D721Med (cell line): Measurements from ENCODE around the gene TSSK2.

ENCODE experiments used
- DNase-seq: peaks from one replicate; pipeline ENCODE4 v3.0.0; 2011; ENCODE audit warnings: low spot score; ENCODE audit not compliant: insufficient read length
- FAIRE-seq: peaks from 2 replicates; lab custom pipeline; 2011; peaks lifted over from hg19 to GRCh38; lab: Jason Lieb, UNC
- TF ChIP-seq, protein P1 (sequence below): IDR thresholded peaks from 2 replicates; pipeline ENCODE4 v1.5.1; 2012; ENCODE audit warnings: mild to moderate bottlenecking, control low read depth; ENCODE audit not compliant: insufficient read depth; ENCODE audit errors: missing control alignments

TSSK2 gene

DNA sequence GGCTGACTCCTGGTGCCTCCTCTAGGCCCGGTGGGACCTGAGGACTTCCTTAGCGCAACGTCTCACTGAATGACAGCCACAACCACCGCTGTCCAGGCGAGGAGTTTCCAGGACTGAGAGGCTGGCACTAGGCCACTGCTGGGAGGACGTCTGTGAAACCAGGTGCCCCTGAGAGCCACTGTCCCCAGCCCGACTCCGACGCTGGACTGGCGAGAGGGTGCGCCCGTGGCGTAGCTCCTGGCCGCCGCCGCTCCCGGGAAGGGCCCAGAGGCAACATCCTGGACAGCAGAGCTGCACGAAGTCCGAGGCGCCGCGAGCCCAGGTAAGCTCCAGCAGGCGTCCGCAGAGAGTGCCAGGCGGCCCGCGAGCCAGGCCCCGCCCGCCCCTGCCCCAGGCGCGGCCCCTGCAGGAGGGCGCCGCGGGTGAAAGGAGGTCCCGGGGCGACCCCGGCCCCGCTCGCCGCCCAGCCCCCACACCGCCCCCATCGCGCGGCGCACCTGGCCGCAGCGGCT is 9.4 kb upstream of the TSSK2 start:
- DNase-seq (no peak), FAIRE-seq (no peak)
- TF ChIP-seq, protein P1, sequence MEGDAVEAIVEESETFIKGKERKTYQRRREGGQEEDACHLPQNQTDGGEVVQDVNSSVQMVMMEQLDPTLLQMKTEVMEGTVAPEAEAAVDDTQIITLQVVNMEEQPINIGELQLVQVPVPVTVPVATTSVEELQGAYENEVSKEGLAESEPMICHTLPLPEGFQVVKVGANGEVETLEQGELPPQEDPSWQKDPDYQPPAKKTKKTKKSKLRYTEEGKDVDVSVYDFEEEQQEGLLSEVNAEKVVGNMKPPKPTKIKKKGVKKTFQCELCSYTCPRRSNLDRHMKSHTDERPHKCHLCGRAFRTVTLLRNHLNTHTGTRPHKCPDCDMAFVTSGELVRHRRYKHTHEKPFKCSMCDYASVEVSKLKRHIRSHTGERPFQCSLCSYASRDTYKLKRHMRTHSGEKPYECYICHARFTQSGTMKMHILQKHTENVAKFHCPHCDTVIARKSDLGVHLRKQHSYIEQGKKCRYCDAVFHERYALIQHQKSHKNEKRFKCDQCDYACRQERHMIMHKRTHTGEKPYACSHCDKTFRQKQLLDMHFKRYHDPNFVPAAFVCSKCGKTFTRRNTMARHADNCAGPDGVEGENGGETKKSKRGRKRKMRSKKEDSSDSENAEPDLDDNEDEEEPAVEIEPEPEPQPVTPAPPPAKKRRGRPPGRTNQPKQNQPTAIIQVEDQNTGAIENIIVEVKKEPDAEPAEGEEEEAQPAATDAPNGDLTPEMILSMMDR, result no peak

DNA sequence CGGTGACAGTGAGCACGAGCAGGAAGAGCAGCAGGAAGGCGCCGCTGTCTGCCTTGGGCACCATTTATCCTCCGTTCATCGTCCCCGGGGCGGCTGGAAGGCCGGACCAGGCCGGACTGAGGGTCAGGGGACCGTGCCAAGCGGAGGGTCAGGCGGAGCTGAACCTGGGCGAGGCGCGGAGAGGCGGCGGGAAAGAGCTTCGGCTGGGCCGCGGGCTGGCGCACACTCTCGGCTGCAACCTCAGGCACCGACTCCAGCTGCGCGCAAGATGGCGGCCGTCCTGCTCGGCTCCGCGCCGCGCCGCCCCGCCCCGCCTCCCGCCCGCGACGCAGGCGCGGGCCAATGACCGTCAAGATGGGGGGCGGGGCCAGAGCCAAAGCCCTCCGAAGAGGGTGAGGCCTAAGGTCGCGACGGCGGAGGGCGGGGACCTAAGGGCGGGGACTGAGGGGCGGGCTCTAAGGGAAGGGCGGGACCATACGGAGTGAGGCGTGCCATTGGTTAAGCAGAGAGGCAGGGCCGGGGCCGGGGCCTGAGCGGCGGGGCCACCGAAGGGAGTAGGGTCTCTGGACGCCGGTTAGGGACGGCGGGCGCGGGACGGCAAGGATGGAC is 8.9 kb upstream of the TSSK2 start, which contains the start of gene DGCR2:
TSS of gene DGCR2 (minus strand) at position 270 of the 609 bp plus-strand sequence. CDS start at position 64, 206 bp downstream.
- FAIRE-seq (no peak), DNase-seq (peak; percentile 100)
- TF ChIP-seq, protein P1, result no peak

DNA sequence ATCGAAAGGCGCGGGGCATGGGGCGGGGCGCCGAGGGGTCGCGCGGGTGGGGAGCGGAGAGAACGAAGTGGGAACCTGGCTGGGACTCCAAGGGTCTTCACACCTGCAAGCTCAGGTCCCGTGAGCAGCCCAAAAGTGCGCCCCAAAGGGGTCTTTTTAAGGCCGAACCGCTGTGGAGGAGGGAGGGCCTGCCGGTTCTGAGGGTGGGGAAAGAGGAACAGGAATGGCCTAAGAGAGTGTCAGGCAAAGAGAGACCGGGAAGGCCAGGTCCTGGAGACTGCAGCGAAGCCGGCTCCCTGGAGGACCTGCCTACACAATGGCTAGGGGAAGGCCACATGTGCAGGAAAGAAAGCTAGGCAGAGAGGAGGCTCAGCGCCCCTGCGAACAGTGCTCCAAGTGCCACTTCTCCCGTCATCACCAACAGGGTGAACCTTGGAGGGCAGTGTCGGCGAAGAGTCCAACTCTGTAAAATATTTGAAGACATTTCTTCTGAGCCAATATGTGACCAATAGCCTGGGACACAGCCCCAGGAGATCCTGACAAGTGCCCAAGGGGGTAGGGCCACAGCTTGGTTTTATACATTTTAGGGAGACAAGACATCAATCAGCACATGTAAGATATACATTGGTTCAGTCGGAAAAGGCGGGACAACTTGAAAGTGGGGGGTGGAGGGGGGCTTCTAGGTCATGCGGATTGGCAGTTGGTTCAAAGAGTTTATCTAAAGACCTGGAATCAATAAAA is 8.2 kb upstream of the TSSK2 start:
- FAIRE-seq, result no peak
- DNase-seq, result no peak
- TF ChIP-seq, protein P1, result no peak

DNA sequence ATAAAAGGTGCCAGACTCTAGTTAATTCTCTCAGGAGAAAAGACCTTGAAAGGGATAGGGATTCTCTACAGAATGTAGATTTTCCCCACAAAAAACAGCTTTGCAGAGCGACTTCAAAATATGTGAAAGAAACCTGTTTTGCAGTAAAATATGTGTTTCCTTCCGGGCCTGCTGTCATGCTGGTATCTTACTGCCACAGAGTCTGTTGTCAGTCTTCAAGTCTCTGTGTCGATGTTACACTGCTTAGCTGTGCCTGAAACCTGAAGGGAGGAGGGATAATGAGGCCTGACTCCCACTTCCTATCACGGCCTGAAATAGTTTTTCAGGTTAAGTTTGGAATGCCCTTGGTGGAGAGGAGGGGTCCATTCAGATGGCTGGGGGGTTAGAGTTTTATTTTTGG is 7.2 kb upstream of the TSSK2 start:
- FAIRE-seq, result no peak
- no peak for DNase-seq
- TF ChIP-seq, protein P1, result no peak

DNA sequence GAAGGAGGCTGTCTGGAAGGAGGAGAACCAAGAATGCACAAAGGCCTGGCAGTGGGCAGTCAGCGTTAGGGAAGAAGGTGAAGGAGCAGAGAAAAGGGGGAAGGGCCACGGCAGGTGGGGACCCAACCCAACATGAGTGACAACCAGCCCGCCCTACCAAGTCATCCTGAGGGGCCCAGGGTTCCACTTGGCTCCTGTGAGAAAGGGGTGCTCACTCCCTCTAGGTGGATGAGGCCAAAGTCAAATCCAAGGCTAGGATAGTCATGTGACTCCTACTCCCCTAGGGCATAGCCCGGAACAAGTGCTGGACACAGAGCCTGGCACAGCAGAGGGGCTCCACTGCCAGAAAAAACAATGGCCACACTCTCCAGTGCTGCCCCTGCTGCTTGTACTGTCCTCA is 6.7 kb upstream of the TSSK2 start:
- DNase-seq (no peak), FAIRE-seq (no peak)
- TF ChIP-seq, protein P1, result no peak

DNA sequence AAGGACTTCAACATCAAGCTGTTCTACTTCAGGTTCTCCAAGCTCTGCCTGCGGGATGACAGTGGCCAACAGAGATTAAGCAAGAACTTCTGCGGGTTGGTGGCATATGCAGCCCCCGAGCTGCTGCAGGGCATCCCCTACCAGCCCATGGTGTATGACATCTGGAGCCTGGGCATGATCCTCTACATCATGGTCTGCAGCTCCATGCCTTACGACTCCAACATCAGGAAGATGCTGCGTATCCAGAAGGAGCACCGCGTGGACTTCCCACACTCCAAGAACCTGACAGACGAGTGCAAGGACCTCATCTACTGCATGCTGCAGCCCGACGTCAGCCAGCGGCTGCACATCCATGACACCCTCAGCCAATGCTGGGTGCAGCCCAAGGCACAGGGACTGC is 6.1 kb upstream of the TSSK2 start:
- FAIRE-seq, result no peak
- TF ChIP-seq, protein P1, result no peak
- no peak for DNase-seq
